ENCODE data around the gene NOTCH3.
A peak's percentile ranks its signal among the peaks of the same experiment; 100 is the strongest.

NOTCH3 gene

DNA sequence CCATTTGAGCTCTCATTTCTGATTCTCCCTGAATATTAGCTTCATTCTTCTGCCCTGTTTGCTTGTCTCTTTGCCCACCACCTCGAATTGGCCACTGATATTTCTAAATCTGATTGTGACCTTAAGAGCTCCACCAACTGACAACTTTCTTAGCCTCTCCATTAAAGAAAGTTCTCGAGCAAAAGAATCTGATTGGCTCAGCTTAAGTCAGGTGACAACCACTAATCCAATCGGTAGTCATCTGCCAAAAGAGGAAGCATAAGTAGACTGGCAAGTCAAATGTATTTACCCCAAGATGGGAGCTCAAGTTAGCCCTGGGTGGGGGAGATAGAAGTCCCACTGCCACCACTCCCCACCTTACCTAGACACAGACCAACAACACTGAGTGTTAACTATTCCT is 41.5 kb downstream of the NOTCH3 start:
- DNase-seq = no peak

DNA sequence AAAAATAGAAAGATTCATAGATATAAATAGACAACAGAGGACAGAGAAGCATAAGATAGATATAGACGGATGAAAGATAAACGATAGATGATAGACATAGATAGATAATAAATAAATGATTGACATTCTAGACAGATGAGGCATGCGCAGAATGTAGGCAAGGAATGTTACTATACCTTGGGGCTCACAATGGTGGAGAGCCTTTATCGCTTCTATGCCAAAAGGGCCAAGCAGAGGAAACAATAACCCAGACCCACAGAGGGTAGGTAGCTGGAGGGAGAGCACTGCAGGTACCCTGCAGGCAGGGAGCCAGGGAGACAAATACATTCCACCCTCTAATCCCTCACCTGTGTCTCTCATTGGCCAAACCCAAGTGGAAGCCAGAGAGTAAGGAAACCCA is 44.4 kb downstream of the NOTCH3 start:
- DNase-seq = no peak

DNA sequence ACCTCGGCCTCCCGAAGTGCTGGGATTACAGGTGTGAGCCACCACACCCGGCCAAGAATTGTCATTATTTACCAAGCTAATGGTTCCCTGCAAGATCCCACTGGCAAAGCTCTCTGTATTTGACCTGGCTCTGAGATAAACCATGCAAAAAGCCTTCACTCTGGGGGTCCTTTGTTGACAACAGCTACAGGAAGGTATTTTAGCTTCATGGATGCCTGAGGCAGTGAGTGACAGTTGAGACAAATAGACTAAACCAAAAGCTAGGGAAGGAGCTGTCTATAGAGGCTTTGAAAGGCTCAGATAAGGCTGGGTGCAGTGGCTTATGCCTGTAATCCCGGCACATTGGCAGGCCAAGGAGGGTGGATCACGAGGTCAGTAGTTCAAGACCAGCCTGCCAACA is 45.5 kb downstream of the NOTCH3 start:
- DNase-seq = no peak

DNA sequence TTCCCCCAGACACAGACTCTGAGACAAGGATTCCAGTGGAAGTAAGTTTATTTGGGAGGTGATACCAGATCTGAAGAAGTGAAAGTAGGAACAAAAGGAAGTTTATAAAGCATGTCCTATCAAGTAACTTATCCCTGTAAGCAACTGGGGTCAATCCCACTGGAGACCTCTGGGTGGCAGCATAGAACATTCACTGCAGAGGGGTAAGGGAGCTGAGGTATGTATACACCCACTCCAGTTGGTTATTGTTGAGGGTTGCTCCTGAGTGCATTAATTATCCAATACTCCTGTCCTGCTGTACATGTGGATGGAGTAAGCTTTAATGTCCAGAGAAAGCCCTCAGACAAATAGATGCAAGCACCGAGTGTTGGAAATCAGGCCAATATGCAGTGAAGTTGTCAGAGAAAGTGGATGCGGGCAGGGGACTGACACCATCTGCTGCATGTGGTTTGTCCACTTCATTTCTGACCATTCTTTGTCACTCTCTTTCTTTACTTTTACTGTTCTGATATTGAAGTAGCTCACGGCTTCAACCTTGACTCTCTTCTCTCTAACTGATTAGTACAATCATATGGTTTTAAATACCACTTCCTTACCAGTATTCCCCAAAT is 46.7 kb downstream of the NOTCH3 start:
- no peak for DNase-seq

DNA sequence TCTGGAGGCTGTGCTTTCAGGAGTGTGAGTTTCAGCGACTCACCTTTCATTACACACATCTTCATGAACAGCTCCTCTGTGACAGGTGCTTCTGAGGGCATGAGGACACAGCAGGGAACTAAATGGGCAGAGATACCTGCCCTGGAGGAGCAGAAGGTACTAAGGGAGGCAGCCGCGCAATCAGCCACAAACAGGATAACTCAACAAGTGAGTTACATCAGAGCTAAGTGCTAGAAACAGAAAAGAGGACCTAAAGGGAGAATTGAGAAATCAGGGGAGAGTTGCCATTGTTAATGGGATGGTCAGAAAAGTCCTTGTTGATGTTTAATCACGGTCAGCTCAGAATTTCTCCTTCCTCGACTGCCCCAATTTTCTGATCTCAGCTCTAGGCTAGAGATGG is 51.1 kb downstream of the NOTCH3 start:
- no peak for DNase-seq

DNA sequence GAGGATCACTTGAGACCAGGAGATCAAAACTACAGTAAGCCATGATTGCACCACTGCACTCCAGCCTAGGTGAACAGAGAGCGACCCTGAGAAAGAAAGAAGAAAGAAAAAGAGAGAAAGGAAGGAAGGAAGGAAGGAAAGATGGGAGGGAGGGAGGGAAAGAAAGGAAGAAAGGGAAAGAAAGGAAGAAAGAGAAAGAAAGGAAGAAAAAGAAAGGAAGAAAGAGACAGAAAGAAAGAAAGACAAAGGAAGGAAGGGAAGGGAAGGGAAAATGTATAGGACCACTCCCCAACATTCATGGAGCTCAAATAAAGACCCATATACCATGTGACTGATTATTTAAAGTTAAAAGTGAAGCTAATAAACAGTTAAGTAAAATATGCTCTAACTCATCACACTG is 53.7 kb downstream of the NOTCH3 start:
- DNase-seq = no peak

DNA sequence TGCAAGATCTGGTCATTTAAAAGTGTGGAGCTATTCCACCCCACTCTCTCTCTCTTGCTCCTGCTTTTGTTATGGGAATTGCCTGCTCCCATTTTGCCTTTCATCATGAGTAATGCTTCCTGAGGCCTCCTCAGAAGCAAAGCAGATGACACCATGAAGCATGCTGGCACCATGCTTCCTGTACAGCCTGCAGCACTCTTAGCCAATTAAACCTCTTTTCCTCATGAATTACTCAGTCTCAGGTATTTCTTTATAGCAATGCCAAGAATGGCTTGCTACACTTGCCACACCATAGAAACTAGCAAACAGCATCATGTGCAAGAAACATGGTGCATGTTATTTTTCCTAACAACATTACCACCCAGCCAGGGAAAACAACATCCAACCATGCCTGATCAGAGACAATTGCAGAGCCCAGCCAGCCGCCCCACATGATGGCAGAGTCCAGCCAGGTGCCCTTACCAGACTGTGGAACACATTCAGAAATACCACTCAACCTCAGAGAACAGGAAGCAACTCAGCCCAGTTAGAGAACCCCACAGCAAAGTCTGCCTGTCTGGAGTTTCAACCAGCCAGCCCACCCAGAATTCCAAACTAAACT is 56.6 kb downstream of the NOTCH3 start:
- DNase-seq = no peak

DNA sequence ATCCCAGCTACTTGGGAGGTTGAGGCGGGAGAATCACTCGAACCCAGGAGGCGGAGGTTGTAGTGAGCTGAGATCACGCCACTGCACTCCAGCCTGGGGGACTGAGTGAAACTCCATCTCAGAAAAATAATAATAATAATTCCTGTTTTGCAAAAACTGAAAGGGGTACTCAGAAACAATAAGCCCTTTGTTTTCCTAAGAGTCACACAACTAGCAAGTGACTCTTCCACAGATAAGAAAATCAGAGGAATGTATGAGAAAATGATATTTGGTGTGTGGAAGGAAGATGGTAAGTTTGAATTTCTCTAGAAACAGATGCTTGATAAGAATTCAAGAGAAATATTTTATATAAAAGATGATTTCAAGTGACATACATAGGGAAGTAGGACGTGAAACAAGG is 58.5 kb downstream of the NOTCH3 start:
- DNase-seq = no peak

DNA sequence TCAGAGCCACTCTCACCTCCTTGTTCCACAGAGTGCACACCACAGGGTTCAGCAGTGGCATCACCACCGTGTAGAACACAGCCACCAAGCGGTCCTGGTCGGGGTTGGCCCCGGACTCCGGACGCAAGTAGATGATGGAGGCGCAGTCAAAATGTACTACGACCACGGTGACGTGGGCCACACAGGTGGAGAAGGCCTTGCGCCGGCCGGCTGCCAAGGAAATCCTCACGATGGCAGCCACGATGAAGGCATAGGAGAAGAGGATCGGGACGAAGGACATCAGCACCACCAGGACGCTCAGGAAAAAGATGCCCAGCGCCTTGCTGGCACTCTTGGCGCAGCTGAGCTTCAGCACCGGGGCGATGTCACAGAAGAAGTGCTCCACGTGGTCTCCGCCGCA is 59.7 kb downstream of the NOTCH3 start:
- DNase-seq = no peak

DNA sequence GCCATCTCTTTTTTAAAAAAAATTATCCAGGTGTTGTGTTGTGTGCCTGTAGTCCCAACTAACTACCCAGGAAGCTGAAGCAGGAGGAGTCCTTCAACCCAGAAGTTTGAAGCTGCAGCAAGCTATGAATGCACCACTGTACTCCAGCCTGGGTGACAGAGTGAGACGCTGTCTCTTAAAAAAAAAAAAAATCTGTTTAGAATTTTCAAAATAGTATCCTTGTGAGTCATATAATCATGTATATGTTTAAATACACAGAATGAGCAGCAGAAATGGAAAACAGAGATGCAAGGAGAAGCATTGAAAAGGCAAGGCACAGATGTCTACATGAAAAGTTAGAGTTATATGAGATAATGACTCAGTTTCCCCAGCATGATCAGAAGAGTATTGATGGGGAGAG is 62.4 kb downstream of the NOTCH3 start:
- DNase-seq = no peak

DNA sequence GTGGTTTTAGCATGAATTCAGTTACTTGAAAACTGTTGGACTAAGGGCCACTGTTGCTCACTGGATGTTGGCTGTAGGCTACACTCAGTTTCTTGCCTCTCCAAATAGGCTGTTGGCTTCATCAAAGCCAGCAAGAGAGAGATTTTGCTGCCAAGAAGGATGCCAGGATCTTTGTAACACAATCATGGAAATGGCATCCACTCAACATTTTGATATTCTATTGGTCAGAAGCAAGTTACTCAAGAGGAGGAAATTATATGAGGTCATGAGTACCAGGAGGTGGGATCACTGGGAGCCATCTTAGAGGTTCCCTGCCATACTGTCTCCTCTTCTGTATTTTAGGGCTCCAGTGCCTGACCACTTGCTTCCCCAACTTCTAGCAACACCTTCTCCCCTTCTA is 63.0 kb downstream of the NOTCH3 start:
- DNase-seq = no peak

DNA sequence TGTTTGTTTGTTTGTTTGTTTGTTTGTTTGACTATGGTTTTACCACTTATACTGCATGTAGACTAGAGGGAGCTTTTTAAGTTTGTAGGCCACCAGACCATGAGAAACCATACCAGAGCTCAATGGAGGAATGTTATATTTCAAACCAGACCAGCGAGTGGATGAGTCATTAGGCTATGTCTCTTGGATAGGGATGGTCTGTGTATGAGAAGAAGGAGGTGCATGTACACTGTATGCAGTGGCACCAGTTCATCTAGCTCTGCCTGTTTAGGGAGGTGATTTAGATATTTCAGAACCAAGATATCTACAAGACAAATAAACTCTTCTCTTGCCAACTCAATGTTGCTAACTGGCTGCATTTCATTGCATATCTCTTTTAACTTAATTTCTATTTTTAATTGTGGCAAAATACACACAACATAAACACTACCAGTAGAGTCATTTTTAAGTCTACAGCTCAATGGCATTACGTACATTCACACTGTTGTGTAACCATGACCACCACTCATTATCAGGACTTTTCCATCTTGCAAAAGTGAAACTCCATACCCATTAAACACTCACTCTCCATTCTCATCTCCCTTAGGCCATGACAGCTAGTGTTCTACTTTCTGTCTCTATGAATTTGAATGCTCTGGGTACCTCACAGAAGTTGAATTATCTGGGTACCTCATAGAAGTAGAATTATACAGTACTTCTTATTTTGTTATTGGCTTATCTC is 64.4 kb downstream of the NOTCH3 start:
- DNase-seq = no peak

DNA sequence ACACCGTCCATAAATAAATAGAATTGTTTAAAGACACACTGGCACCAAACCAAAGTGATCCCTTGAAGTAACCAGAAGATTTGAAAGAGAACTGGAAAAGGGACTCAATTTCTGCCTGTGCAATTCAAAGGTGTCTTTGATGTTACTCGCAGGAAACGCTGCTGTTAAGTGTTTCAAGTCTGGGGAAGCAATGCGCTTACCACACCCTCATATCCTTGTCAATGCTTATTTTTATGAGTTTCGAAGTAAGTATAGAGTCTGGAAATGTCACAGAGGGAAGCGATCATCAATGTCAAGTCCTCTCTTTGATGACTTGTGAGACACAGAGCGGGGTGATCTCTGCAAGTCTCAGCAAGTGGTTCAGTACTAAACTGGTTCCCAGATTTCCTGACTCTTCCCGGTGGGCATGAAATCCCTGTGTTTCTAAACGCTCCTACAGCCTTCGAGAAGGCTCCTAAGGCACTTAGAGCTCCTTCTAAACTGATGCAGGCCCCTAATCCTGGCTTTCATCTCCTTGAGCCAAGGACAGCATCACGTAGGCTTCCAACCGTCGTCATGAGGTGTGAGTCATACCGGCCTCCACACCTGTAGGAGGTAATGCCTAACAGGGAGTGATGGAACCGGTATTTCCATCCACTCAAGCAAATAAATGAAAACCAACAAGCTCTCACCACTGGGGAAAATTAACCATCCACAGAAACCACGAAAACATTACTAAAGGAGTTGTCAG is 70.8 kb downstream of the NOTCH3 start:
- no peak for DNase-seq

DNA sequence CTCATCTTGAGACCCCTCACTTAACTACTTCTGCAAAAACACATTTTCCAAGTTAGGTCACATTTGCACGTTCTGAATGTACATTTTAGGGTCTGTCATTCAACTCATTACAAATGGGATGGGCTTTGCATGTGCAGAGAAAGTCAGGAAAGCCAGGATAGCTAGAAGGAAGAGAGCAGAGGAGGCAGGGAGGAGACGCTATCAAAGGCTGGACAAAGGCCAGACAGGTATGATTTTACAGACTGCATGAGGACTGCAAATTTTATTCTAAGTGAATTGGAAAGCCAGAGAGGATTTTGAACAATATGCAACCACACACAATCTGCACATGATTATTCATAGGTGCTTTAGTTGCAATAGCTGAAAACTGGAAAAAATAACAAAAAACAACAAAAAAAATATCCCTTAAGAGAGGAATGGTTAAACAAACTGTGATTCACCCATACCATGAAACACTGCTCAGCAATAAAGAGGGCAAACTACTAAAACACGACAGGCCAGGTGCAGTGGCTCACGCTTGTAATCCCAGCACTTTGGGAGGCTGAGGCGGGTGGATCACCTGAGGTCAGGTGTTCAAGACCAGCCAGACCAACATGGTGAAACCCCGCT is 72.5 kb downstream of the NOTCH3 start:
- DNase-seq = no peak

DNA sequence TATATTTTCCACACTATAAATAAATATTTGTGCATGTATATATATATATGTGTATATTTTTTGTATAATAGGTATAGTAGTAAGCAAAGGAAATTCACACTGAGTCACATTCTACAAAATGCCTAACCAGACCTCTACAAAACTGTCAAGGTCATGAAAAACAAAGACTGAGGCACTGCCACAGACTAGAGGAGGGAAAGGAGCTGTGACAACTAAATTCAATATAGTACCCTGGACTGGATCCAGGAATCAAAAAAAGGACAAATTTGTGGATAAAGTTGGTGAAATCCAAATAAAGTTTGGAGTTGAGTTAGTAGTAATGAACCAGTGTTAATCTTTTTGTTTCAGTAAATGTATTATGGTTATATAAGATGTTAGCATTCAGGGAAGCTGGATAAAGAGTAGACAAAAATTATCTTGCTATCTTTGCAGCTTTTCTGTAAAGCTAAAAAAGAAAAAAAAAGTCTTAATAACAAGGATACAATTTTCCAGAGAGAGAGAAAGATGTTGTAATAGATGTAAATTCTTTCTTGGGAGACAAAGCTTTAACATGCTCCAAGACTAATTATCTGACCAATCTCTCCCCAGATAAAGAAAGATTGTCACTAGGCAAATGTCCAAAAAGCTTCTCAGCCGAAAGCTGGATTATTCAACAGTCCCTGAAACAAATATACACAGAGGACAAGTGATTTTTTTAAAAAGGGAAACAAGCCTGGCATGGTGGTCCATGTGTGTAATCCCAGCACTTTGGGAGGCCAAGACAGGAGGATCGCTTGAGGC is 74.5 kb downstream of the NOTCH3 start:
- no peak for DNase-seq

DNA sequence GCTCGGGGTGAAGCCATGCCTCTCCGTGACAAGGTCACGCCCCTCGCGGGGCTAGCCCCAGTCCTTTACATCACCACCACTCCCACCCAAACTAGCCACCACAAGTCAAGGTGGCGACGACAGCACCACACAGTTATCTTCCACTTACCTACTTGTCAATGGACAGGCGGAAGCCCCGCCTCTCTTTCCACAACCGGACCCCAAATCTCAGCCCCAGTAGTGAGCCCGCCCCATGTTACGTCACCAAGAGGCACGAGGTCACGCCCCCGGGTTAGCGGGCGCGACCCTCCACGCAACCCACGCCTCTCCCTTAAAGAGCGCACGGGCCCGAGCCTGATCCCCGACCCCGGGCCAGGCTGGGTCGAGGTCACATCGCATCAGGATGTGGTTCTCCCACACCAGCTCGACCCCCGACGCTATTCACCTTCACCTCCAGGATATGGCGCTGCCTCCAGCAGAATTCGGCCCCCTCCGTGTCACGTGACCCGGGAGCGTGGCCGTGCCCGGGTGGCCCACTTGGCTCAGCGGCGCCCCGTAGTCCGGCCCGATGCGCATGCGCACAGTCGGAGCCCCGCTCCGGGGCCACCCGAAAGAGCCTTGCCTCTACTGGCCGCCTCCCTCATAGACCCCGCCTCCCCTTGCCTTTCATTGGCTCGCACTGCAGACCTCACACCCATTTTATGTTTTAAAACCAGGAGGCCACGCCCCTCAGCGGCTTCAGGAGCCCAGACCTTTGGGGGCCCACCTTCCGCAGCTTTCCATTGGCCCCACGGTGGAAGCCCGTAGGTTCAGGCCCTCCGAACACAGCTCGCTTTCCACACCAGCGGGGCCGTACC is 75.3 kb downstream of the NOTCH3 start:
- peak; percentile 99 for DNase-seq

DNA sequence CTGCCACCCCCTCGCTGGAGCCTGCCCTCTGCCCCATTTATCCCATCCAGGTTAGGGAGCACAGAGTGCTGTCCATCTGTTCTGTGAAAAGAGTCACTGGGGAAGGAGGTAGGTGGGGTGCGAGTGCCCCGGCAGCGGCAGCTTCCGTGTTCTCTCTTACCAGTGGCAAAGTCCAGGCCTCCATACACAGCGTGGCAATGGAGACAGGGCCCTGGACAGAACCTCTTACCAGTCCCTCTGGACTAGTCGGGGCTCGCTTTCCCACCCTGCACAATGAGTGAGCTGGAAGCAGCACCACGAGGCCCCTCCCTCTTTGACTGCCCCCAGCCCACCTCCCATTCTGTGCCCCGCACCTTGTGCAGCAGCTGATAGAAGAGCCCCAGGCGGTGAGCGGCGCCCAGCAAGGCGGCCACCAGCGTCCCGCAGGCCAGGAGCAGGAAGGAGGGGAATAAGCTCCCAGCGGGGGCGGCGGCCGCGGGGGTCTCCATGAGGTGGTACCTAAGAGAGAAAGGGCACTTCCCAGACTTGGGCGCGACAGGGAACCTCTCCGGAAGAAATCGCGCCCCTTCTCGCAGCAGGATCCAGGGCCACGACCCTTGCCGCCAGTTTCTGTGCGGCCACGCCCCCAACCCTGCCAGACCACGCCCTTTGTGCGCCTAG is 76.1 kb downstream of the NOTCH3 start:
- DNase-seq = no peak

DNA sequence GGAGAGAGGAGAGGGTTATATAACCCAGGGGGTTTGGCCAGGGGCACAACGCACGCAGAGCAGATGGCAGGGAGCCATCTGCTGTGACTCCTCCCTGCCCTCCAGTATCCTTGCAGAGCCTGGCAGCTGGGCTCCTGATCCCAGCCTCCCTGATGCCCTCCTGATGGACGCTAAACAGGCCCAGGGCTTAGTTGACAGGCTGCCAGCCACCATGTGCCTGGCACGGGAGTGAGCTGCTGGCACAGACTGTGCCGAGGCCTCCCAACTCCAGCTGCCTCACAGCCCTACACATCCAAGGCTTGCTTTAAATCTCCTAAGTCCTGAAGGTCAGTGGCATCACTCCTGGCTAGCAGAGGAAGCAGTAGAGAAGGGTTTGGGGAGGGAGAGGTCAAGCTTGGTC is 76.9 kb downstream of the NOTCH3 start:
- peak; percentile 69 for DNase-seq

DNA sequence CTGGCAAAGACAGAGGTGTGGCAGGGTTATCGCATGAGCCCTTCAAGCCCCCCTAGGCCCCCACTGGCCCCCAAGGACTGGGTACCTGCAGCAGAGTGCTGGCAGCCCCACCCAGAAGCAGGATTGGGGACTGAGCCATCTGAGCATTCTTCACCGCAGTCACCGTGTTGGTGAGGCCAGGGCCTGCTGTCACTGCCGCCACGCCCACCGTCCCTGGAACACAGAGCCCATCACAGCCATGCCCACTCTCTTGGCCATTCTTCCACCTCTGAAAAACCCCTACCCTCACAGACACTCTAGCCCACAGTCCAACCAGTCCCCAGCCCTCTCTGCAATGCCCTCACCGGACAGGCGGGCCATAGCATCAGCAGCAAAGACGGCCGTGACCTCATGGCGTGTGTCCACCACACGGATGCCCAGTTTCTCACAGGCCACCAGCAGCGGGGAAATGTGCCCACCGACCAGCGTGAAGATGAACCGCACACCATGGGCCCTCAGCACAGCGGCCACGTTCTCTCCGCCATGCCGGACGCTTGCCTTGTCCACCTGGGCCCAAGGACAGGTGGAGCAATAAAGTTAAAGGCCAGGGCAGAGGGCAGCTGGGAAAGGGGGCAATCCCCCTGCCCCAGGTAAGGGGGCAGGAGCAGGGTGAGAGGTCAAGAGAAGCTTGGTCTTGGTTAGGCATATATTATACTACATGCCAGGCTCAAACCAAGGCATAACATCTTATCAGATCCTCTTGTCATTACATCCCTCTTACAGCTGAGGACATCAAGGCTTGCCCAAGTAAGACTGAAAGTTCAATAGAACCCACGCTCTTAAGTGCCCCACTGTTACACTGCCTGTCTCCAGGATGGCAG is 77.5 kb downstream of the NOTCH3 start:
- no peak for DNase-seq
